Gastrocnemius medialis (tissue), 4 donors: ENCODE data around the gene BTLA.

Experiments used
- POLR2A ChIP-seq, 2 donors: fragments of 450-650 bp; IDR thresholded peaks; one replicate each; pipeline ENCODE4 v1.6.1; 2017; ENCODE audit warnings: antibody characterized with exemption in 2 of 2, mild to moderate bottlenecking in 2 of 2, moderate library complexity in 2 of 2
- TF ChIP-seq, protein P1 (sequence below), 5 experiments: fragments of 450-650 bp in 3 of 5; fragments of 200-600 bp in 2 of 5; sonication (generic) in 2 of 5; IDR thresholded peaks in 4 of 5; conservative IDR thresholded peaks in 1 of 5; 1 replicate in 4 of 5; 2 replicates in 1 of 5; pipeline ENCODE4 v1.5.1; 2016 to 2019; ENCODE audit warnings: antibody characterized with exemption in 5 of 5, mild to moderate bottlenecking in 3 of 5, moderate library complexity in 3 of 5

DNA sequence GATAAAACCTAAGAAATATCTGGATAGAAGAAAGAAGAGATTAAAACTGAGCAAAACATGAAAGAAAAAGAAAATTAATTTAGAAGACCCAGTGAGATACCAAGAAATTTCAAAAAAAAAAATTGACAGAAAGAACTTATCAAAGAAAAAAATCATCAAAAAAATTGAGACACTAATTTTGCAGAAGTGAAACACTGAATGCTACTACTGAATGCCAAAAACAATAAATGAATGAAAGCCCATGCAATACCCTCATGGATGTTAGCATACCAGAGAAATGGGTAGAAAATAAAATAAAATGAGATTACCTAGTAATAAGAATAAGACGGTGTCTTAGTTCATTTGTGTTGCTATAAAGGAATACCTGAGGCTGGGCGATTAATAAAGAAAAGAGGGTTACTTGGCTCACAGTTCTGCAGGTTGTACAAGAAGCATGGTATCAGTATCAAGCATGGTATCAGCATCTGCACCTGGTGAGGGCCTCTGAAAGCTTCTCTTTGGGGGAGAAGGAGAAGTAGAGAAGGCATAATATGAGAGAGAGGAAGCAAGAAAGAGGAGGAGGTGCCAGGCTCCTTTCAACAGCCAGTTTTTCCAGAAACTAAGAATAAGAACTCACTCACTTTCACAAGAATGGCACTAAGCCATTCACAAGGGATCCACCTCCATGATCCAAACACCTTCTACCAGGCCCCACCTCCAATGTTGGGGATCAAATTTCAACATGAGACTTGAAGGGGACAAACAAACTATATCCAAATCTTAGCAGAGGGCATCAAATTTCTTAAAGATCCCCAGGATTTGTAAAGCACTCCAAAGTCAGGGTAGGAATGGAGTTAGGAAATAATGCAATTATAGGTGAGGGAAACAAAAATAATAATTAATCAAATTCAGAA lies 73.2 kb downstream of the BTLA start:
- TF ChIP-seq, protein P1, sequence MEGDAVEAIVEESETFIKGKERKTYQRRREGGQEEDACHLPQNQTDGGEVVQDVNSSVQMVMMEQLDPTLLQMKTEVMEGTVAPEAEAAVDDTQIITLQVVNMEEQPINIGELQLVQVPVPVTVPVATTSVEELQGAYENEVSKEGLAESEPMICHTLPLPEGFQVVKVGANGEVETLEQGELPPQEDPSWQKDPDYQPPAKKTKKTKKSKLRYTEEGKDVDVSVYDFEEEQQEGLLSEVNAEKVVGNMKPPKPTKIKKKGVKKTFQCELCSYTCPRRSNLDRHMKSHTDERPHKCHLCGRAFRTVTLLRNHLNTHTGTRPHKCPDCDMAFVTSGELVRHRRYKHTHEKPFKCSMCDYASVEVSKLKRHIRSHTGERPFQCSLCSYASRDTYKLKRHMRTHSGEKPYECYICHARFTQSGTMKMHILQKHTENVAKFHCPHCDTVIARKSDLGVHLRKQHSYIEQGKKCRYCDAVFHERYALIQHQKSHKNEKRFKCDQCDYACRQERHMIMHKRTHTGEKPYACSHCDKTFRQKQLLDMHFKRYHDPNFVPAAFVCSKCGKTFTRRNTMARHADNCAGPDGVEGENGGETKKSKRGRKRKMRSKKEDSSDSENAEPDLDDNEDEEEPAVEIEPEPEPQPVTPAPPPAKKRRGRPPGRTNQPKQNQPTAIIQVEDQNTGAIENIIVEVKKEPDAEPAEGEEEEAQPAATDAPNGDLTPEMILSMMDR (IDR thresholded peaks at IDR 0.05 in 4 of 5, conservative IDR thresholded peaks at IDR 0.05 in 1 of 5): no peak
- TF ChIP-seq POLR2A (IDR thresholded peaks at IDR 0.05): no peak
